Trophoblast cell (in vitro differentiated cells and primary cell): ENCODE results near the gene RDH12.

ENCODE experiments used
- DNase-seq, 2 donors: peaks; one replicate each; pipeline ENCODE4 v3.0.0-alpha.2; 2016
- H2AFZ ChIP-seq: 2 replicates; pipeline ENCODE4 v1.6.1; 2013; ENCODE audit warnings: low read length, moderate library complexity, mild to moderate bottlenecking; ENCODE audit not compliant: insufficient read depth, poor library complexity
- H2AK5ac ChIP-seq: 2 replicates; pipeline ENCODE4 v1.6.1; 2013; ENCODE audit warnings: mild to moderate bottlenecking, low read length
- H2BK120ac ChIP-seq: 2 replicates; pipeline ENCODE4 v1.6.1; 2013; ENCODE audit warnings: low read length, mild to moderate bottlenecking, moderate library complexity; ENCODE audit not compliant: insufficient read depth, poor library complexity
- H2BK12ac ChIP-seq: 2 replicates; pipeline ENCODE4 v1.6.1; 2013; ENCODE audit warnings: mild to moderate bottlenecking, low read length, moderate library complexity
- H2BK5ac ChIP-seq: 2 replicates; pipeline ENCODE4 v1.6.1; 2013; ENCODE audit warnings: low read length, low read depth, moderate library complexity, mild to moderate bottlenecking; ENCODE audit not compliant: poor library complexity
- H3K14ac ChIP-seq: 2 replicates; pipeline ENCODE4 v1.6.1; 2013; ENCODE audit warnings: mild to moderate bottlenecking, low read length
- H3K18ac ChIP-seq: 2 replicates; pipeline ENCODE4 v1.6.1; 2013; ENCODE audit warnings: mild to moderate bottlenecking, low read length
- H3K23ac ChIP-seq: 2 replicates; pipeline ENCODE4 v1.6.1; 2013; ENCODE audit warnings: low read length
- H3K27ac ChIP-seq: 2 replicates; pipeline ENCODE4 v1.5.1; 2013; ENCODE audit warnings: low read depth, mild to moderate bottlenecking, inconsistent platforms, low read length, moderate library complexity
- H3K27me3 ChIP-seq: 2 replicates; pipeline ENCODE4 v1.6.1; 2013; ENCODE audit warnings: inconsistent platforms, mild to moderate bottlenecking, low read length, moderate library complexity; ENCODE audit not compliant: insufficient read depth
- H3K36me3 ChIP-seq, 2 experiments: 1 replicate in 1 of 2; 2 replicates in 1 of 2; pipeline ENCODE4 v1.6.1; 2013; ENCODE audit warnings: low read length in 2 of 2, mild to moderate bottlenecking in 2 of 2, moderate library complexity in 1 of 2; ENCODE audit not compliant: insufficient read depth in 2 of 2, control insufficient read depth in 1 of 2
- H3K4ac ChIP-seq: 2 replicates; pipeline ENCODE4 v1.6.1; 2013; ENCODE audit warnings: low read depth, mild to moderate bottlenecking, low read length, moderate library complexity
- H3K4me1 ChIP-seq, 2 experiments: 1 replicate in 1 of 2; 2 replicates in 1 of 2; pipeline ENCODE4 v1.6.1; 2013; ENCODE audit warnings: low read length in 2 of 2, mild to moderate bottlenecking in 2 of 2, moderate library complexity in 1 of 2; ENCODE audit not compliant: insufficient read depth in 2 of 2, control insufficient read depth in 1 of 2
- H3K4me2 ChIP-seq: 2 replicates; pipeline ENCODE4 v1.6.1; 2013; ENCODE audit warnings: inconsistent platforms, mild to moderate bottlenecking, low read length, moderate library complexity
- H3K4me3 ChIP-seq: 2 replicates; pipeline ENCODE4 v1.5.1; 2013; ENCODE audit warnings: mild to moderate bottlenecking, low read depth, low read length, inconsistent platforms
- H3K79me1 ChIP-seq: one replicate; pipeline ENCODE4 v1.6.1; 2013; ENCODE audit warnings: low read length
- H3K79me2 ChIP-seq: 2 replicates; pipeline ENCODE4 v1.6.1; 2013; ENCODE audit warnings: low read length, mild to moderate bottlenecking; ENCODE audit not compliant: control insufficient read depth, insufficient read depth, poor library complexity
- H3K9ac ChIP-seq: 2 replicates; pipeline ENCODE4 v1.6.1; 2013; ENCODE audit warnings: mild to moderate bottlenecking, low read length
- H3K9me3 ChIP-seq: 2 replicates; pipeline ENCODE4 v1.6.1; 2013; ENCODE audit warnings: low read depth, mild to moderate bottlenecking, control low read depth, inconsistent platforms, low read length; ENCODE audit not compliant: insufficient read depth
- H4K12ac ChIP-seq: 2 replicates; pipeline ENCODE4 v1.6.1; 2013; ENCODE audit warnings: low read depth, mild to moderate bottlenecking, low read length, moderate library complexity
- H4K8ac ChIP-seq: 2 replicates; pipeline ENCODE4 v1.6.1; 2013; ENCODE audit warnings: low read depth, mild to moderate bottlenecking, low read length, moderate library complexity
- H4K91ac ChIP-seq: one replicate; pipeline ENCODE4 v1.6.1; 2013; ENCODE audit warnings: low read depth, mild to moderate bottlenecking, low read length, moderate library complexity
- WGBS: extraction: QIAGEN DNeasy Blood & Tissue Kit; methylation state at CpG from one replicate; pipeline ENCODE4 v1.1.7; 2013; ENCODE audit warnings: missing lambda C conversion rate; ENCODE audit not compliant: insufficient read length, insufficient coverage; ENCODE audit errors: extremely low coverage; 5-methylcytosine and 5-hydroxymethylcytosine counted together

RDH12 gene

DNA sequence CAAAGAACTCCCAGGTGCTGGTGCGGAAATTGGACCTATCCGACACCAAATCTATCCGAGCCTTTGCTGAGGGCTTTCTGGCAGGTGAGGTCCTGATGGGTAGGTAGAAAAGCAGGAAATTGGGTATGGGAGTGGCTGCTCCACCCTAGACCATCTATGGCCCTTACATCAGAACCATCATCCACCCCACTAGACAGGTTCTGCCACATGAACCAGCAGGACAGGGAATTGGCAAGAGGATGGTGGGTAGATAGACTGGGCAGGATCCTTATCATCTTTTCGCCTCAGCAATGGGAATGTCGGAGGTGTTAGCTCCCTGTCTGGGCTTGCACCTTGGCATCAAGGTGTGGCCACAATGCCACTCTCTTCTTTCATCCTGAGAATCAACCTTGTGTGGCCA lies 23.5 kb downstream of the RDH12 start:
- Histone ChIP-seq H3K9ac (no peak overlapping the region), H4K91ac (no peak overlapping the region)
- no CpG with 5 or more reads among the region's 5 CpGs for WGBS

DNA sequence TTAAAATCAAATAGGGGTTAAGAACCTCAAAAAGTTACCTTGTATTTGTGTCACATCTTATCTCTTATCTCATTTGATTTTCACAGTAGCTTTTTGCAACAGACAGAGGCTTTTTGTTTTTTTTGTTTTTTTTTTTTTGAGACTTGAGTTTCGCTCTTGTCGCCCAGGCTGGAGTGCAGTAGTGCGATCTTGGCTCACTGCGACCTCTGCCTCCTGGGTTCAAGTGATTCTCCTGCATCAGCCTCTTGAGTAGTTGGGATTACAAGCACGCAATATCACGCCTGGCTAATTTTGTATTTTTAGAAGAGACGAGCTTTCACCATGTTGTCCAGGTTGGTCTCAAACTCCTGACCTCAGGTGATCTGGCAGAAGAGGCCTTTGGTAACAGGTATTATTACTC lies 25.7 kb downstream of the RDH12 start:
- H3K14ac ChIP-seq = no peak overlapping the region
- H3K4me3 ChIP-seq = no peak overlapping the region
- H3K79me2 ChIP-seq = no peaks in the 10 kb centered on the region
- DNase-seq = no peak
- H2BK5ac ChIP-seq = no peak overlapping the region
- no peak overlapping the region for H2BK120ac ChIP-seq
- H4K8ac ChIP-seq = no peak overlapping the region
- no peaks in the 10 kb centered on the region for H3K79me1 ChIP-seq
- no peak overlapping the region for H3K27ac ChIP-seq
- no peaks in the 10 kb centered on the region for H3K36me3 ChIP-seq
- no peak overlapping the region for H2BK12ac ChIP-seq
- peaks cover 2 to 3% of the 10 kb centered on the region in 2 experiments for H3K4me1 ChIP-seq
- no peak overlapping the region for H4K12ac ChIP-seq
- H3K23ac ChIP-seq = no peak overlapping the region
- H3K18ac ChIP-seq = no peak overlapping the region
- no peak overlapping the region for H4K91ac ChIP-seq
- no CpG with 5 or more reads among the region's 7 CpGs for WGBS
- H2AFZ ChIP-seq = no peak overlapping the region
- H3K4me2 ChIP-seq = no peak overlapping the region
- peaks cover 1% of the 10 kb centered on the region for H3K9me3 ChIP-seq
- H3K9ac ChIP-seq = no peak overlapping the region
- no peak overlapping the region for H2AK5ac ChIP-seq
- H3K4ac ChIP-seq = no peak overlapping the region
- H3K27me3 ChIP-seq = no peaks in the 10 kb centered on the region

More for the DNA sequence above, 23.5 kb downstream of the RDH12 start:
- Histone ChIP-seq H2AK5ac (no peak overlapping the region), H4K8ac (no peak overlapping the region), H3K27ac (no peak overlapping the region), H4K12ac (no peak overlapping the region), H2BK5ac (no peak overlapping the region), H3K23ac (no peak overlapping the region), H3K36me3 (no peaks in the 10 kb centered on the region), H3K79me1 (no peaks in the 10 kb centered on the region), H3K4me2 (no peak overlapping the region), H2BK120ac (no peak overlapping the region), H3K4me1 (peaks cover 2 to 3% of the 10 kb centered on the region in 2 experiments), H3K79me2 (no peaks in the 10 kb centered on the region), H2AFZ (no peak overlapping the region), H3K9me3 (peaks cover 1% of the 10 kb centered on the region), H3K4ac (no peak overlapping the region), H3K18ac (no peak overlapping the region), H3K4me3 (no peak overlapping the region), H2BK12ac (no peak overlapping the region), H3K27me3 (no peaks in the 10 kb centered on the region), H3K14ac (no peak overlapping the region)
- DNase-seq = no peak

DNA sequence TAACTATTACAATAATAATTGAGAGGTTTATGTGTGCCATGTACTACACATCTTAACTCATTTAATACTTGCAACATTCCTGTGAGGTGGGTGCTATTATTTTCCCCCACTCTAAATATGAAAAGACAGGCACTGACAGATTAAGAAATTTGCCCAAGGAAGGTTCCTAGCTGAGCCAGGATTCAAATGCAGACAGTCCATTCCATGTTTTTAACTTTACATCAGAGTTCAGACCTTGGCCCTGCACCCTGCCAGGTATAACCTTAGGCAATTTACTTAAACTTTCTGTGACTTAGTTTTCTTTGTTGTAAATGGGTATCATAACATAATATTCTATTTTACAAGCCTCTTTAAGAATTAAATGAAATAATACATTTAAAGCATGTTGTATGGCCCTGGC lies 26.6 kb downstream of the RDH12 start:
- Histone ChIP-seq H3K4ac (no peak overlapping the region), H3K9me3 (peaks cover 1% of the 10 kb centered on the region), H4K91ac (no peak overlapping the region), H3K4me1 (peaks cover 2 to 3% of the 10 kb centered on the region in 2 experiments), H3K4me3 (no peak overlapping the region), H2BK5ac (no peak overlapping the region), H4K8ac (no peak overlapping the region), H2BK120ac (no peak overlapping the region), H3K27ac (no peak overlapping the region), H2AK5ac (no peak overlapping the region), H3K9ac (no peak overlapping the region), H3K18ac (no peak overlapping the region), H3K14ac (no peak overlapping the region), H3K4me2 (no peak overlapping the region), H3K79me1 (no peaks in the 10 kb centered on the region), H4K12ac (no peak overlapping the region), H3K79me2 (no peaks in the 10 kb centered on the region), H3K36me3 (no peaks in the 10 kb centered on the region), H2BK12ac (no peak overlapping the region), H3K23ac (no peak overlapping the region), H3K27me3 (no peaks in the 10 kb centered on the region), H2AFZ (no peak overlapping the region)
- DNase-seq = no peak

DNA sequence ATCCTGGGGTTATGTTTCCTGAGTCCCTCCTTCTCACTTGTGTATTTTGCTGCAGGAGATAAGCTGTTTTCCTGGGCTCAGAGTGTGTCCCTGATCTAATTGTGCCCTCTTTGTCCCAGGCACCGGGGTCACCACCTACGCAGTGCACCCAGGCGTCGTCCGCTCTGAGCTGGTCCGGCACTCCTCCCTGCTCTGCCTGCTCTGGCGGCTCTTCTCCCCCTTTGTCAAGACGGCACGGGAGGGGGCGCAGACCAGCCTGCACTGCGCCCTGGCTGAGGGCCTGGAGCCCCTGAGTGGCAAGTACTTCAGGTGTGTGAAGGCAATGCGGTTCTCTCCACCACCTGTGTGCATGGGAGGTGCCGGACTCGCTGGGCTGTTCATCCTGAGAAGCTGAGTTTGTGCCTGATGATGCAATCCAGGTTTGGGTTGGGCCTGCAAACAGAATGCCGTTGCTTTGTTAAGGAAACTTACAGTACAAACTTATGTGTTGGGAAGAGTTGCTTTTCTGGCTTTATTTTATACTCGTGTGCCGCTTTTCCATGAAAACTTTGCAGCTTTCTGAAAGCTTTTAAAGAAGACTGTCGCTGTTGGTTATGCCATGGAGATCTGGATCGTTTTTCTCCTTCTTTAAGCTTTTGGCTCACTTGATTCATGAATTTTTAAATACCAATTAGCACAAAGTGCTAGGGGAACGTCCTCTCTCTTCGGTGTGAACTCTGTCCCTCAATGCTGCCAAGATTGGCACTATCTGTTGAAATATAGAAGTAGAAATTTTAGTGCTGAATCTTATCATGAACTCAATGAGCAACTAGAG lies 27.6 kb downstream of the RDH12 start:
- Histone ChIP-seq H4K8ac (no peak overlapping the region), H2BK120ac (no peak overlapping the region), H3K79me2 (no peaks in the 10 kb centered on the region), H3K9me3 (peaks cover 1% of the 10 kb centered on the region), H3K4me2 (peak overlapping the region; percentile 22), H4K12ac (no peak overlapping the region), H3K23ac (no peak overlapping the region), H3K9ac (no peak overlapping the region), H3K4me1 (peaks cover 2 to 3% of the 10 kb centered on the region in 2 experiments), H3K79me1 (no peaks in the 10 kb centered on the region), H3K27me3 (no peaks in the 10 kb centered on the region), H3K14ac (no peak overlapping the region), H3K36me3 (no peaks in the 10 kb centered on the region), H3K4ac (no peak overlapping the region), H3K4me3 (no peak overlapping the region), H2BK12ac (no peak overlapping the region), H3K18ac (no peak overlapping the region), H4K91ac (no peak overlapping the region), H2AK5ac (no peak overlapping the region), H2BK5ac (no peak overlapping the region), H3K27ac (no peak overlapping the region), H2AFZ (no peak overlapping the region)
- WGBS = no CpG with 5 or more reads among the region's 21 CpGs
- no peak for DNase-seq
